GM12874 (cell line): ENCODE data around the gene MAPK12.

Source experiments
- CTCF ChIP-seq: IDR thresholded peaks from 2 replicates; pipeline ENCODE4 v1.5.1; 2011; ENCODE audit warnings: low read depth, mild to moderate bottlenecking, control low read depth, low read length, moderate library complexity; ENCODE audit not compliant: insufficient read depth

The MAPK12 gene

GRCh38 chr22:50298266-50298637 is 36.8 kb upstream of the MAPK12 start:
- TF ChIP-seq CTCF: no peak

- TF ChIP-seq CTCF: no peak
Observed at GRCh38 chr22:50297510-50298265, 36.2 kb upstream of the MAPK12 start.

- no peak for TF ChIP-seq CTCF
Observed at GRCh38 chr22:50296658-50297490, 35.4 kb upstream of the MAPK12 start.

- no peak for TF ChIP-seq CTCF
Observed at GRCh38 chr22:50294319-50294656, 32.8 kb upstream of the MAPK12 start.

GRCh38 chr22:50293441-50294318 is 32.2 kb upstream of the MAPK12 start:
- no peak for TF ChIP-seq CTCF

GRCh38 chr22:50292643-50293440 is 31.4 kb upstream of the MAPK12 start:
- TF ChIP-seq CTCF: no peak
